ENCODE results near the gene GNGT2. TPM values are rescaled to one million over a fixed set of nuclear protein-coding genes. Genes with fewer than 3 reads are reported as not detected.

GNGT2 gene
- total RNA-seq, 4 donors from 2014 or later, result 1.5 to 4.2 (median 2.7) TPM

- DNase-seq, result no peak
- H3K4me3 ChIP-seq (replicated peaks in 1 of 3), result peak overlapping the region in 1 of 3 donors; percentile 4
- no peak overlapping the region for H3K27ac ChIP-seq
- intact Hi-C loops (cut with DNase I), result loop anchor here (10.0 kb wide), 1 partner anchor 62 kb away; no protein-coding TSS in a partner anchor
- WGBS, 2 donors, result 18 to 19% methylated on average over 9 of the region's 9 CpGs
- peaks cover 15% of the 10 kb centered on the region for H3K27me3 ChIP-seq
- no peaks in the 10 kb centered on the region for H3K9me3 ChIP-seq
- no peaks in the 10 kb centered on the region for H3K36me3 ChIP-seq
- TF ChIP-seq POLR2A (IDR thresholded peaks at IDR 0.05), result no peak
- TF ChIP-seq CTCF (IDR thresholded peaks at IDR 0.05), result no peak
- peaks cover 16 to 26% of the 10 kb centered on the region in 2 donors for H3K4me1 ChIP-seq
Observed at GRCh38 chr17:49223168-49223516, 12.8 kb upstream of the GNGT2 start.

- DNase-seq, result no peak
- intact Hi-C loops (cut with DNase I), result loop anchor here (10.0 kb wide), 1 partner anchor 65 kb away; no protein-coding TSS in a partner anchor
- TF ChIP-seq POLR2A (IDR thresholded peaks at IDR 0.05), result no peak
- no peak for TF ChIP-seq CTCF (IDR thresholded peaks at IDR 0.05)
- H3K36me3 ChIP-seq, result no peaks in the 10 kb centered on the region
- peaks cover 19 to 39% of the 10 kb centered on the region in 2 donors for H3K4me1 ChIP-seq
- peaks cover 15% of the 10 kb centered on the region for H3K27me3 ChIP-seq
- no peaks in the 10 kb centered on the region for H3K9me3 ChIP-seq
- no peak overlapping the region for H3K4me3 ChIP-seq (replicated peaks in 1 of 3)
- 81 to 82% methylated on average over 12 to 15 of the region's 15 CpGs for WGBS, 2 donors
- H3K27ac ChIP-seq, result no peak overlapping the region
Observed at GRCh38 chr17:49219987-49220386, 9.6 kb upstream of the GNGT2 start.

GRCh38 chr17:49218941-49219913 lies 8.9 kb upstream of the GNGT2 start:
- Histone ChIP-seq H3K9me3 (no peaks in the 10 kb centered on the region), H3K36me3 (no peaks in the 10 kb centered on the region), H3K4me3 (replicated peaks in 1 of 3) (no peak overlapping the region), H3K27ac (no peak overlapping the region), H3K4me1 (peaks cover 19 to 37% of the 10 kb centered on the region in 2 donors), H3K27me3 (peaks cover 9% of the 10 kb centered on the region)
- TF ChIP-seq POLR2A (IDR thresholded peaks at IDR 0.05), result no peak
- no peak for TF ChIP-seq CTCF (IDR thresholded peaks at IDR 0.05)
- 43 to 56% methylated on average over 17 to 21 of the region's 37 CpGs for WGBS, 2 donors
- no peak for DNase-seq
- intact Hi-C loops (cut with DNase I), result no loop called here

GRCh38 chr17:49217651-49218413 lies 7.5 kb upstream of the GNGT2 start:
- no peak for TF ChIP-seq POLR2A (IDR thresholded peaks at IDR 0.05)
- TF ChIP-seq CTCF (IDR thresholded peaks at IDR 0.05), result no peak
- Histone ChIP-seq H3K9me3 (no peaks in the 10 kb centered on the region), H3K27ac (no peak overlapping the region), H3K27me3 (no peaks in the 10 kb centered on the region), H3K4me3 (replicated peaks in 1 of 3) (no peak overlapping the region), H3K36me3 (no peaks in the 10 kb centered on the region), H3K4me1 (peaks cover 13 to 31% of the 10 kb centered on the region in 2 donors)
- DNase-seq, result peak in 1 of 2 donors; percentile 30
- 67 to 72% methylated on average over 15 to 17 of the region's 17 CpGs for WGBS, 2 donors
- intact Hi-C loops (cut with DNase I), result no loop called here
